GM21367 (cell line): ENCODE measurements around the gene CNIH1.
"Not testable (repeated sequence)": the region's sequence is repeated elsewhere in the genome, so short reads cannot be mapped to it uniquely, and the experiment has no call there.

Source experiments
- ATAC-seq: cut with Tn5 transposase; IDR thresholded peaks from one replicate; pipeline ENCODE4 v1.9.1; 2021; ENCODE audit not compliant: unreplicated experiment

Gene CNIH1

DNA sequence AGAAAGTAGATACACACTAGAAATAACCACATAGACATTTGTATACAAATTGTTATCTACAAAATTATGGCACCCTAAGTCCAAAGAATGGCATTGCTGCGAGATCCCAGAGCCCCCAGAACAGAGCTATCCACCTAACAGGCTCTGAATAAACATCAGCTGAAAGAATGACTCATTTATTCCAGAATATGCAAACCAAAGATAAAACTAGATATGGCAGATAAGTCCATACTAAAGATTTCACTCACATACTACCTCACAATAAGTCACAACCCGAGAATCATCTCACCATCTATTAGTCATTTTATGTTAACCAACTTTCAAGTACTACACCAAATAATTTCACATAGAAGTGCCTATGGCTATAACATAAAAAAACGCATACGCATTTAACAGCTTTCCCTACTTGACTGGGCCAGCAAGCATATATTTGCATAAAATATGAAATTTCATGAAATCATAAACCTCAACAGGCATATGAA lies 5.6 kb downstream of the CNIH1 start:
- peak; percentile 33 for ATAC-seq

DNA sequence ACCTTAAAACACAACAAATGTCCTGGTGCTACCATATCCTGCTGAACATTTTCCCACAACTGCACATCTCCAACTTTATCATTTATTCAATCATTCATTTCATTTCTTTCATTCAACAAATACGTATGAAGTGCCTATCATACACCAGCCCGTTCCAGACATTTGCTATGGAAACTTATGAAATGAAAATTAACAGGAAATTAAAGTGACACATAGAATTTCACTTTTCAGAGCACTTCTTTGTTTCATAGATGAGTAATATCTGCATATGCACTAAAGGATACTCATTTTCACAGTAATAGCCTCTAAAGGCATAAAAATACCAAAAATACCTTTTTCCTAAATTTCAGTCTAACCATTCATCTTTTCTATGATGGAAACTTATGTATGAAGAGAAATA lies 12.6 kb downstream of the CNIH1 start:
- ATAC-seq = no peak

DNA sequence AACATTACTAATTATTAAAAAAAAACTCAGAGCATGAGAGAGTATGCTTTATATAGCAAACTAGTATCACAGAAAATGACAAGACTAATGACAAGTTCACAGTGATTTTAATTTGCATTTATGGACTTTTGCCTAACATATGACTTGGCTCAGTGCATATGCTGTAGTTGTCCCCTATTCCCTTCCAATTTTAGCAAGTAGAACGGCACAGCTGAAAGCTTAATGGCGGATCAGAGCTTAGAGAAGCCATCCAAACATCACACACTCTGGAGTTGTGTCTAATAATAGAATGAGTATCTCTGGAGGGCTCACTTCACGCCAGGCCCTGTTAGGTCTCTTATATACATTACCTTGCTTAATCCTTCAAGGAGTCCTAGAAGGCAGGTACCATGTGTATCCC lies 13.3 kb downstream of the CNIH1 start:
- no peak for ATAC-seq

DNA sequence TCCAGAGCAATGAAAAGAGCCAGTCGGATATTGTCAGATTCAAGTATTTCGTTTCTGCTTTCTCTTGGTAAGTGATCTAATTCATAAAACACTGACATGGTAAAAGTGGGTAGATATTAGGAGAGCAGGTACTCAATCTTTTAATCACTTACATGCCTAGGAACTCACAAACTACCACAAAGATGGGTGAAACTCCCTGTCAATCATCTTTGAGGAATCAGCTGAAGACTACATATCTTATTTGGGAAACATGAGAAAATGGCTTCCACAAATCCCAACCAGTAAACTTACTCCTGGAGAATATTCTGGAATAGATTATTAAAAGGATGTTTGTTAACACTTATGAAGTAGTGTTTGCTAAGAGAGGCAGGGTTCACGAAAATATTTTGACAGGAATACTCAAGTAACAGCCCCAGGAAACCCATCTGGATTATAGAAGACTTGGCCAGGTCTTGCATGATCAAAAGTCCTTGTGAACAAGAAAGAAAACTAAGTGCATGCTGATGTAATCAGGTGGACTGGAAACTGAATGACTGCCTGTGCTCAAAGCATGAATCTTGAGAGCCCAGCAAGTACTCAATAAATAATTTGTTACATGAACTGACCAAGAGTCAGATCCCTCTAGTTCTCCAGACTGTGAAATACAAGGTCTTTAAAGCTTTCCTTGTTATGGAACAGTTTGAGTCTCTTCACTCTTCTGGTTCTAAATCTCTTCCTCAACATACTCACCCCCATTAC lies 15.5 kb downstream of the CNIH1 start:
- no peak for ATAC-seq

DNA sequence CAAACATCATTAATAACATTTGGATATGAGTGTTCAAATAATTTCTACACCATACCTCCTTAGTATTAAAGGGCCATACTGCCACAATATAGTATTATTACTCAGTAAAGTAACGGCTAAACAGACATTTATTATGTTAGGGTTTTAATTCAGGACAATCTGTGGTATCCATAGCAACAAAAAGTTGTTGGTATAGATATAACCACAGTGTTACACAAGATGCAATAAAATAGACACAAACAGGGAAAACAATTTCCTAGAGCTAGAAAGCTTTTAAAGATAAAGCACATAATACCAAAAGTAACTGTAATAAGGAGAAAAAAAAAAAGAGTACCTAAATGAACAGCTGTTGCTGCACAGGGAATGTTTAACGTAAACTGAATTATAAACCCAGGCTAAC lies 16.1 kb downstream of the CNIH1 start:
- ATAC-seq = no peak

DNA sequence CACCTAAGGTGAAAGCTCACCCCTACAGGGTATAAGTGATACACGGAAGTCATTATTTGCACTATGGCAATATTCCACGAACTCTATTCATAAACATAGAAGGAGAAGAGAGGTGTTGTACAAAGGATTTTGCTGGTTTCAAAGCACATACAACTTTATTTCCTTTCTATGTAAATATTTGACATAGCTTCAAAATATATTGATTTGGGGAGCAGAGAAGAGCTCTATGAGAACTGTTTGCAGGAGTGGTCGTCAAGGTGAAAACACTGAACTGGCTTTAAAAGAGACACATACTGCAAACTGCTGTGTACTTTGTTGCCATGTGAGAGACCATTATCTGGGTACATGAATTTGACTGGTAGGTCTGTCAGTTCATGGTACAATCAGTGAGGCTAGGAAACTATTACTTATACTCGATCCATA lies 16.7 kb downstream of the CNIH1 start:
- no peak for ATAC-seq

DNA sequence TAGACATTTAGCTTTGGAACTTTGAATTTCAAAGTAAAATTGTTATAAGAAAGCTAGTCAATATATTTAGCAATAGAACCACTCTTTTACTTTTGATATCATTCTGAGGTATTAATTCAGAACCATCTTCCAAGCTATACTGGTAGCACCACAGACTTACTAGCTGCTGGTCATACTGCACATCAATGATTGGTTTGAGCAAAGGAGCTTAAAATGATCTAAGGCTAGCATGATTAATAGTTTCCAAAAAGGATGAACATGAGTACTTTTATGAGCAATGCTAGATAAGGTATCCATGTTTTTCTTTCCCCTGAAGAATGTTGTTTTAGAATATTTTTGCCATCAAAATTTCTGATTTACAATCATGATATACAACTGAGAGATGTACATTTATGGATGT lies 17.2 kb downstream of the CNIH1 start:
- ATAC-seq = no peak

DNA sequence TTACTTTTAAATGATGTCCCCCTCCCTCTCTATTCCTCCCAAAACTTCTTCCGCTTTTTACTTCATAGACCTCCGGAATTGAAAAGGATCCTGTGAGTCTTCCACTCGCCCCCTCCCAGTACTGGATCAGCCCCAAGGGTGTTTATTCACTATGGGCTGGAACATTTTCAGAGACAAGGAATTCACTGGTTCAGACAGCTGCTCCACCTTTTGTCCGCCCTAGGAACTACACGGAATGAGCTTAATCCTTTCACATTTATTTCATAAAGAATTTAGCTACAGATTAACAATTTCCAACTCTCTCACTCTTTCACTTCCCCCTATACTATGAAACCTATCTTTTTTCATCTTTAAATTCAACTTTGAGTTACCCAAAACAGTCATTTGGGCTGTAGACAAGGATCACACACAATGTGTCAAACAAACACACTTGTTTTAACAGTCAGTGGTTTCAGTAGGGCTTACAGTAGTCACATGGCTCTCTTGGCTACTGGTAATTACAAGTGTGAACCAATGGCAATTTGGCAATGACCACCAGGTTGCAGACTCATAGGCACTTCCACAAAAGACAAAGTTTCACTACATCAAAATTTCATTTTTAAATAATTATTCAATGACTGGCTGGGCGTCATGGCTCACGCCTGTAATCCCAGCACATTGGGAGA lies 20.6 kb downstream of the CNIH1 start:
- ATAC-seq = no peak

DNA sequence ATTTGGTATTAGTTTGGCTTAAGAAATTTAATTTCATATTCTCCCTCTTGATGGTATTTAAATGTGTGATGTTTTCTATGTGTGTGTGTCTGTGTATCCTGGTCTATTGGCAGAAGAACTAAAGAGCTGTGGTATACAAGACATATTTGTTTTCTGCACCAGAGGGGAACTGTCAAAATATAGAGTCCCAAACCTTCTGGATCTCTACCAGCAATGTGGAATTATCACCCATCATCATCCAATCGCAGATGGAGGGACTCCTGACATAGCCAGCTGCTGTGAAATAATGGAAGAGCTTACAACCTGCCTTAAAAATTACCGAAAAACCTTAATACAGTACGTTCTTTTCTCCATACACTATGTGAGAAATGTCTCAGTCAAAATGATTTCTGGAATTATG lies 29.8 kb downstream of the CNIH1 start:
- ATAC-seq = no peak

DNA sequence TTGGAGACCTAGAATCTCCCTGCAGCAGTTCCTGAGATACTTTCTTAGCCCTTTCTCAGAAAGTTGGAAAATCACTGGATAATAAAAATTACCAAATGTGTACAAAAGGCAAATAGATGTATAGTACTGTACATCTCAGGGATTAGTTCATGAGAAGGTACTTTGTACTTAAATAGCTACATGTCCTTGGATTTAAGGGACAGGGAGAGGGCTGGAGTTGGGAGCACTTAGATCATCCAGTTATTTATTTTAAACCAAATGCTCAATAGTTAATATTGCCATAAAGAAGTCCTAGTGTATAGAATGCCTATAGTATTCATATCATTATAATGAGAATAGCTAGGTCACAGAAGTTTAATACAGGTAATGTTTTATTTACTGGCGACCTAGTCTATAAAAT lies 31.0 kb downstream of the CNIH1 start:
- no peak for ATAC-seq

DNA sequence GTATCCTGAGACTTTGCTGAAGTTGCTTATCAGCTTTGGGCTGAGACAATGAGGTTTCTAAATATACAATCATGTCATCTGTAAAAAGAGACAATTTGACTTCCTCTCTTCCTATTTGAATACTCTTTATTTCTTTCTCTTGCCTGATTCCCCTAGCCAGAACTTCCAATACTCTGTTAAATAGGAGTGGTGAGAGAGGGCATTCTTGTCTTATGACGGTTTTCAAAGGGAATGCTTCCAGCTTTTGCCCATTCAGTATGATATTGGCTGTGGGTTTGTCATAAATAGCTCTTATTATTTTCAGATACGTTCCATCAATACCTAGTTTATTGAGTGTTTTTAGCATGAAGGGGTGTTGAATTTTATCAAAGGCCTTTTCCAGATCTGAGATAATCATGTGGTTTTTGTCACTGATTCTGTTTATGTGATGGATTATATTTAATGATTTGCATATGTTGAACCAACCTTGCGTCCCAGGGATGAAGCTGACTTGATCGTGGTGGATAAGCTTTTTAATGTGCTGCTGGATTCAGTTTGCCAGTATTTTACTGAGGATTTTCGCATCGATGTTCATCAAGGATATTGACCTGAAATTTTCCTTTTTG lies 37.7 kb downstream of the CNIH1 start:
- ATAC-seq = not testable (repeated sequence)

DNA sequence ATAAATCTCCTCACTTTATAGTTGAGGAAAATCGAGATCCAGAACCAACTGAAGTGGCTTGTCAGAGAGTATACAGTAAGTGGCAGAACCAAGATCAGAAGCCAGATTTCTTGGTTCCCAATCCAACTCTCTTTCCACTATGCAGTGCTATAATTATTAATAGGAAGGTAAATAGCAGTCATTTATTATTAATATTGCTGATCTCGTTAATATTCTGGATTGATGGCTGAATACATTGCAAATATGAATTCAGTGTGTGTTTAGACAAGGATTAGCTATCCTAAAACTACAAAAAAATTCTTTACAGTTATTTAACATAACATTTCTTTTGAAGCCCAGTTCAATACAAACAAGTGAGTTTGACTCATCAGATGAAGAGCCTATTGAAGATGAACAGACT lies 41.6 kb downstream of the CNIH1 start:
- ATAC-seq = no peak

DNA sequence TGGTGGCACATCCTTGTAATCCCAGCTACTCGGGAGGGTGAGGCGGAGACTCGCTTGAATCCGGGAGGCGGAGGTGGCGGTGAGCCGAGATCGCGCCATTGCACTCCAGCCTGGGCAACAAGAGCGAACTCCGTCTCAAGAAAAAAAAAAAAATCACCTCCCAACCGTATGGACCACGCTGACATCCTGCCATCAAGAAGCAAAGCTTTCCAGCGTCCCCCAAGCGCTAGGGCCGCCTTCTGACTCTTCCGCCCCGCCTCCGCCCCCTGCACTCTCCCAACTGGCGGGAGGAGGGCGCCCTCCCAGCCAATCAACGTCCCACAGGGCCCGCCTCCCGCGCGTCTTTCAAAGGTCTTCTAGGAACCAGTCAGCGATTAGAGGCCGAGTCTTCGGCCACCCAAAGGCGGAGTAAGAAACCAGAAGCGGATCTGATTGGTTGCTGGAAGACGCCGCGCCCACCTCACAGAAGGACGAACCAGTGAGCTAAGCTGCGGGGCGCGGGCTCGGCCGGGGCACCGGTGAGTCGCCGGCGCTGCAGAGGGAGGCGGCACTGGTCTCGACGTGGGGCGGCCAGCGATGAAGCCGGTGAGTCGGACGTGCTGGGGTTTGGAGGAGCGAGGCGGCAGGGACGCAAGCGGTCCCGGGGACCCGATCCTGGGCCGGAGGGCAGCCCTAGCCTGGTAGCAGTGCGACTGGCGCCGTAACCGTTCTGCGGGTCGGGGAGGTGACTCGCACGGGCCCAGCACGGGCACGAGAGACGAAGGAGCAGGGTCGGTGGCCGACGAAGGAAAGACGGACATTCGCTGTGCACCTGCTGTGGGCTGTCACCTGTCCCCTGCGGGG lies 44.5 kb downstream of the CNIH1 start, which contains the start of gene CDKN3:
Gene CDKN3 (plus strand): TSS at position 515 of the 843 bp plus-strand sequence. CDS start 62 bp downstream, at position 577.
- ATAC-seq = peak; percentile 97

DNA sequence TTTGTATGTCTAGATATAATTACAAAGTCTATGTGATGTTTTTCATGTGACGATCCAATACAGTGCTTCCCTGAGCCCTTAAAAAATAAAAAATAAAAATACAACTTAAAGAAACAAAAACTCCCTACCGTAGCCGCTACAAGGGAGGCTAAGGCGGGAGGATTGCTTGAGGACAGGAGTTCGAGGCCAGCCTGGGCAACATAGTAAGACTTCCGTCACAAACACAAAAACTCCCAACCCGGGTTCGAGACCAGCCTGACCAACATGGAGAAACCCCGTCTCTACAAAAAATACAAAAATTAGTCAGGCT lies 45.0 kb downstream of the CNIH1 start:
- ATAC-seq = no peak

DNA sequence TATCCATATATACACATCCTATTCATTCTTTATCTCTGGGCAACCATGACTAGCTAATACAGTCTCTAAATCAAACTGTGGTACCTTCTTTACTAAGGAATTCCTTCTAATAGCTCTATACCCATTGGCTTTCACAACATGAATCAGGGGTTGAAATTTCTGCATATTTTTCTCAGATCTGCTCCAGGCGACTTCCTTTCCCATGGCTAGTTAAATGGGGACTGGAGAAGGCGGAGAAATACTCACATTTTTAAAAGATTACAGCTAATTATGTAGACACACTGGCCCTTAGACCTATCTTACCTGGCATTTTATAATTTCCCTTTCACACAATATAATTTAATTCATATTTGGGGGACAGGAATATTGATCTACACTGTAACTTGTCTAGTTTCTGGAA lies 45.5 kb downstream of the CNIH1 start:
- ATAC-seq = no peak

DNA sequence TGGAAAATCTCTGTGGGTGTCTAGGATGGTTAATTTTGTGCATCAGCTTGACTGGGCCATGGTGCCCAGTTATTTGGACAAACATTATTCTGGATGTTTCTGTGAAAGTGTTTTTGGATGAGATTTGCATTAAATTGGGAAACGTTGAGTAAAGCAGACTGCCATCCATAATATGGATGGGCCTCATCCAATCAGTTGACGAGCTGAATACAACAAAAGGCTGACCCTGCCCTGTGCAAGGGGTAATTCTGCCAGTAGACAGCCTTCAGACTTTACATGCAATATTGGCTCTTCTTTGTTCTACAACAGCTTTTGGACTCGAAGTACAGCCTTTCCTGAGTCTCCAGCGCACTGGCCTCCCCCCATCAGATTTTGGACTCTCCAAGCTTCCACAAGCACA lies 45.9 kb downstream of the CNIH1 start:
- no peak for ATAC-seq

DNA sequence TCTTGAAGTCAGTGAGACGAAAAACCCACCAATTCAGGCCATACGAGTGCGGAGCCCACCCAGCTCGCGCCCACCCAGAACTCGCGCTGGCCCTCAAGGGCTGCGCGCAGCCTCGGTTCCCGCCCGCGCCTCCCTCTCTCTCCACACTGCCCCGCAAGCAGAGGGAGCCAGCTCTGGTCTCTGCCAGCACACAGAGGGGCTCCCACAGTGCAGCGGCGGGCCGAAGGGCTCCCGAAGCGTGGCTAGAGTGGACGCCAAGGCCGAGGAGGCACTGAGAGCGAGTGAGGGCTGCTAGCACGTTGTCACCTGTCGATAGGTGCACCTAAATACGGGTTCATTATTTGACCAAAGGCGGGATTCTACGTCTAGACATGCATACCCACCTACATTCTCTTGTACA lies 46.6 kb downstream of the CNIH1 start:
- ATAC-seq = no peak

DNA sequence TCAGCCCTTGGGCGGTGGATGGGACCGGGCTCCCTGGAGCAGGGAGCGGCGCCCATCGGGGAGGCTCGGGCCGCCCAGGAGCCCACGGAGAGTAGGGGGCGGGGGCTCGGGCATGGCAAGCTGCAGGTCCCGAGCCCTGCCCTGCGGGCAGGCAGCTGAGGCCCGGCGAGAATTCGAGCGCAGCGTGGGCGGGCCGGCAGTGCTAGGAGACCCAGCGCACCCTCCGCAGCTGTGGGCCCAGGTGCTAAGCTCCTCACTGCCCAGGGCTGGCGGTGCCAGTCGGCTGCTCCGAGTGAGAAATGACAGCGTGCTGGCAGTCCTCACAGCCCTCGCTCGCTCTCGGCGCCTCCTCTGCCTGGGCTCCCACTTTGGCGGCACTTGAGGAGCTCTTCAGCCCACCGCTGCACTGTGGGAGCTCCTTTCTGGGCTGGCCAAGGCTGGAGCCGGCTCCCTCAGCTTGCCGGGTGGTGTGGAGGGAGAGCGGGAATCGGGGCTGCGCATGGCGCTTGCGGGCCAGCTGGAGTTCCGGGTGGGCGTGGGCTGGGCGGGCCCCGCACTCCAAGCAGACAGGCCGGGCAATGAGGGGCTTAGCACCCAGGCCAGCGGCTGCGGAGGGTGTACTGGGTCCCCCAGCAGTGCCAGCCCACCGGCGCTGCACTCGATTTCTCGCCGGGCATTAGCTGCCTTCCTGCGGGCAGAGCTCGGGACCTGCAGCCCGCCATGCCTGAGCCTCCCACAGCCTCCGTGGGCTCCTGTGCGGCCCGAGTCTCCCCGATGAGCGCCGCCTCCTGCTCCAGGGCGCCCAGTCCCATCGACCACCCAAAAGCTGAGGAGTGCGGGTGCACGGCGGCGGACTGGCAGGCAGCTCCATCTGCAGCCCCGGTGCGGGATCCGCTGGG lies 47.9 kb downstream of the CNIH1 start:
- ATAC-seq = not testable (repeated sequence)

DNA sequence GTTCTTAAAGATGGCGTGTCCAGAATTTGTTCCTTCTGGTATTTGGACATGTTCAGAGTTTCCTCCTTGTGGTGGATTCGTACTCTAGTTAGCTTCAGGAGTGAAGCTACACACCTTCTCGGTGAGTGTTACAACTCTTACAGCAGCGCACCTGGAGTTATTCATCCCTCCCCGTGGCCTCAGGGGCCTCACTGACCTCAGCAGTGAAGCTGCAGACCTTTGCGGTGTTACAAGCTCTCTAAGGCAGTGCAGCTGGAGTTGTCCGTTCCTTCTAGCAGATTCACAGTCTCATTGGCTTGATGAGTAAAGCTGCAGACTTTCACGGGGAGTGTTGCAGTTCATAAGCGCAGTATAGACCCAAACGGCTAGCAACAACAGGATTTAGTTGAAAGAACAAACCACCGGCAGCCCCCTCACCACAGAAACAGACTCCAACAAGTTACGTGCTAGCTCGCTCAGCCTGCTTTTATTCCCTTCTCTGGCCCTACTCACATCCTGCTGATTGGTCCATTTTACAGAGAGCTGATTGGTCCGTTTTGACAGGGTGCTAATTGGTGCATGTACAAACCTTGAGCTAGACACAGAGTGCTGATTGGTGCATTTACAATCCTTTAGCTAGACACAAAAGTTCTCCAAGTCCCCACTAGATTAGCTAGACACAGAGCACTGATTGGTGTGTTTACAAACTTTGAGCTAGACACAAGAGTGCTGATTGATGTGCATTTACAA lies 48.9 kb downstream of the CNIH1 start:
- no peak for ATAC-seq

DNA sequence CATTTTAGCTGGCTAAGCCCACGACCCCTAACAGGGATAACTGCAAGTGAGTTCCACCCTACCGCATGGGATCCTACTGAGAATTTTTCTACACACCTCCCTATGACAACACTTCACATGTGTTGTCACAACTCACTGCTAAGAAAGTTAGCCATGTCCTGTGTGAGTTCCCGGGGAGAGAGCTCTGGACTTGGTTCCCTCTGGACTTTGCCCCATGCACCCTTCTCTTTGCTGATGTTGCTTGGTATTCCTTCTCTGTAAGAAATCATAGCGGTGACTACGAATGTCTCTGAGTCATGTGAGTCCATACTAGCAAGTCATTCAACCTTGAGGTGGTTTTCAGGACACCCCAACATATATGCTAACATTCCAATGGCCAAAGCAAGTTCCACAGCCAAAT lies 53.8 kb downstream of the CNIH1 start:
- no peak for ATAC-seq
